Measurements from ENCODE around the gene COX20. TPM values are rescaled to one million over a fixed set of nuclear protein-coding genes. Genes with fewer than 3 reads are reported as not detected.

The COX20 gene
- total RNA-seq, 2 donors from 2014 or later = 13.2 to 35.3 TPM

- TF ChIP-seq POLR2A (IDR thresholded peaks at IDR 0.05) = no peak
- no peak for TF ChIP-seq CTCF (IDR thresholded peaks at IDR 0.05)
- ATAC-seq = no peak
- 87% methylated on average over 8 of the region's 8 CpGs for WGBS, 2 donors
- no peak overlapping the region for H3K27ac ChIP-seq
- DNase-seq = no peak
- H3K4me3 ChIP-seq = no peak overlapping the region
- no peaks in the 10 kb centered on the region for H3K4me1 ChIP-seq
- no peaks in the 10 kb centered on the region for H3K9me3 ChIP-seq
- intact Hi-C loops (cut with DNase I) = loop anchor here (10.0 kb wide), 1 partner anchor 340 kb away; the partner anchor contains the start of gene CATSPERE
- no peaks in the 10 kb centered on the region for H3K36me3 ChIP-seq (replicated peaks in 1 of 2; ENCODE audit: insufficient read depth in 1 of 2, low read depth in 2 of 2)
- no peaks in the 10 kb centered on the region for H3K27me3 ChIP-seq
Measured at GRCh38 chr1:244804841-244805240, 30.6 kb upstream of the COX20 start.

- Histone ChIP-seq H3K9me3 (no peaks in the 10 kb centered on the region), H3K27ac (no peak overlapping the region), H3K27me3 (no peaks in the 10 kb centered on the region), H3K4me3 (no peak overlapping the region), H3K4me1 (no peaks in the 10 kb centered on the region), H3K36me3 (replicated peaks in 1 of 2; ENCODE audit: insufficient read depth in 1 of 2, low read depth in 2 of 2) (no peaks in the 10 kb centered on the region)
- ATAC-seq (no peak), DNase-seq (no peak)
- intact Hi-C loops (cut with DNase I) = loop anchor here (10.0 kb wide), 1 partner anchor 342 kb away; the partner anchor contains the start of gene CATSPERE
- TF ChIP-seq POLR2A (IDR thresholded peaks at IDR 0.05) (no peak), CTCF (IDR thresholded peaks at IDR 0.05) (no peak)
Measured at GRCh38 chr1:244807138-244807537, 28.3 kb upstream of the COX20 start.

- ATAC-seq (no peak), DNase-seq (no peak)
- H3K27ac ChIP-seq = no peak overlapping the region
- no peaks in the 10 kb centered on the region for H3K4me1 ChIP-seq
- no peak overlapping the region for H3K4me3 ChIP-seq
- H3K27me3 ChIP-seq = no peaks in the 10 kb centered on the region
- intact Hi-C loops (cut with DNase I) = loop anchor here (10.0 kb wide), 1 partner anchor 235 kb away; no protein-coding TSS in a partner anchor
- no peaks in the 10 kb centered on the region for H3K9me3 ChIP-seq
- TF ChIP-seq POLR2A (IDR thresholded peaks at IDR 0.05) (no peak), CTCF (IDR thresholded peaks at IDR 0.05) (no peak)
- 86 to 89% methylated on average over 22 of the region's 22 CpGs for WGBS, 2 donors
- H3K36me3 ChIP-seq (replicated peaks in 1 of 2; ENCODE audit: insufficient read depth in 1 of 2, low read depth in 2 of 2) = no peaks in the 10 kb centered on the region
Measured at GRCh38 chr1:244810221-244810620, 25.2 kb upstream of the COX20 start.

- no peaks in the 10 kb centered on the region for H3K36me3 ChIP-seq (replicated peaks in 1 of 2; ENCODE audit: insufficient read depth in 1 of 2, low read depth in 2 of 2)
- 84% methylated on average over 6 of the region's 6 CpGs for WGBS, 2 donors
- no peak for DNase-seq
- no peaks in the 10 kb centered on the region for H3K4me1 ChIP-seq
- H3K4me3 ChIP-seq = no peak overlapping the region
- ATAC-seq = no peak
- intact Hi-C loops (cut with DNase I) = loop anchor here (10.0 kb wide), 1 partner anchor 231 kb away; no protein-coding TSS in a partner anchor
- no peak for TF ChIP-seq CTCF (IDR thresholded peaks at IDR 0.05)
- no peak for TF ChIP-seq POLR2A (IDR thresholded peaks at IDR 0.05)
- no peaks in the 10 kb centered on the region for H3K9me3 ChIP-seq
- no peak overlapping the region for H3K27ac ChIP-seq
- no peaks in the 10 kb centered on the region for H3K27me3 ChIP-seq
Measured at GRCh38 chr1:244813327-244813726, 22.1 kb upstream of the COX20 start.

GRCh38 chr1:244815600-244816099, 19.8 kb upstream of the COX20 start:
- ATAC-seq (no peak), DNase-seq (peak in 1 of 4 donors; percentile 34)
- no peaks in the 10 kb centered on the region for H3K9me3 ChIP-seq
- no peaks in the 10 kb centered on the region for H3K4me1 ChIP-seq
- 51 to 60% methylated on average over 13 to 15 of the region's 15 CpGs for WGBS, 2 donors
- H3K36me3 ChIP-seq (replicated peaks in 1 of 2; ENCODE audit: insufficient read depth in 1 of 2, low read depth in 2 of 2) = no peaks in the 10 kb centered on the region
- no peaks in the 10 kb centered on the region for H3K27me3 ChIP-seq
- intact Hi-C loops (cut with DNase I) = loop anchor here (10.0 kb wide), 1 partner anchor 229 kb away; no protein-coding TSS in a partner anchor
- TF ChIP-seq POLR2A (IDR thresholded peaks at IDR 0.05) (no peak), CTCF (IDR thresholded peaks at IDR 0.05) (no peak)
- H3K4me3 ChIP-seq = no peak overlapping the region
- no peak overlapping the region for H3K27ac ChIP-seq
